HL-60/S4 treated with retinoic acid at 250 ng/mL for 4 days and 3 days (cell line): ENCODE data around the gene BID.
"Not testable (repeated sequence)": the region's sequence is repeated elsewhere in the genome, so short reads cannot be mapped to it uniquely, and the experiment has no call there.

Source experiments
- in situ Hi-C: fragments of 300-500 bp; cut with MboI; formaldehyde crosslinking; loops from 2 replicates; pipeline ENCODE4 v1.7.0; 2022; ENCODE audit warnings: low sequenced_read_pairs

The BID gene

DNA sequence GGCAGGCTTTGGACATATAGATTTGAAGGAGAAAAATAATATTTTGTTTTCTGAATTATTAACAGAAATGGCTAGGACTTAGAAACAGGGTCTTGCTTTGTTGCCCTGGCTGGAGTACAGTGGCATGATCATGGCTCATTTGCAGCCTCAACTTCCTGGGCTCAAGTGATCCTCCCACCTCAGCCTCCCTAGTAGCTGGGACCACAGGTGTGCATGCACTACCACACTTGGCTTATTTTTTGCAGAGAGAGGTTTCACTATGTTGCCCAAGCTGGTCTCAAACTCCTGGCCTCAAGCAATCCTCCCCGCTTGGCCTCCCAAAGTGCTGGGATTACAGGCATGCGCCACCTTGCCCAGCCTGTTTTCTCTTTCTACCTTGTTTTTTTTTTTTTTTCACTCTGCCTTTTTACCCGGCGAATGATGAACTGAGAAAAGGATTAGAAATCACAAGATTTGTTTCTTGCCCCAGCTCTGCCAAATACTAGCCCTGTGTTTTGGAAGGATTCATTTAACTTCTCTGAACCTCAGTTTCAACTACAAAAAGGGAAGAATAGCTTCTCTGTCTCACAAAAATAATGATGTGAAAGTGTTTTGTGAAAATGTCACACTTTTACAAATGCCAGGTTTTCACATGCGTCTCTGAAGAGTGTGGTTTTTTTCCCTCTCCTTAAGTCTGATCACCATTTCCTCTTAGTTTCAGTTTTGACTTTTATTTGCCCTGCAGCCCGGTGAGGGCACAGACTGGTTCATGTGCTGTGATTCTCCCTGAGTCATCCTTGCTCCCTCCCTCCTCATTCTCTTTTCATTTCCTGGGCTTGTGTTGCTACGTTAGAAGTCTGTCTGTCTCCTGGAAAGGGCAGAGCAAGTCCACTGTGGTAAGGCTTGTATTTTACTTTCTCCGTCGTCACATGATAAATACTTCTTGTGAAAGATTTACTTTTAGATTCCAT, 68.0 kb downstream of the BID start:
- in situ Hi-C loops = no loop called here

- in situ Hi-C loops = no loop called here
Measured at GRCh38 chr22:17705546-17705945, 68.7 kb downstream of the BID start.

DNA sequence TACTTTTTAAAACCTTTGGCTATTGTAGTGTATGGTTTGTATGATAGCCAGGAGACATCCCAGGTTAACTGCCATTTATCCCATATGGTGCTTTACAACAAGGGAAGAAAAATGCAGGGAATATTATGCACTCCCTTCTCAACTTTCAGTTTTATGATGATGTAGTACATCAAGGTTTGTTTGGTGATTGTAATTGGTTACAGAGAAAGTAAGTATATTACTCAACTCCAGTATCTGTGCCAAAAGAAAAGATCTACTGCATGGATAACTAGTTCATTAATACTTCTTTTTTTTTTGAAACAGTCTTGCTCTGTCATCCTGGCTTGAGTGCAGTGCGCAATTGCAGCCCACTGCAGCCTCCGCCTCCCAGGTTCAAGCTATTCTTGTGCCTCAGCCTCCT, 70.5 kb downstream of the BID start:
- in situ Hi-C loops = no loop called here

DNA sequence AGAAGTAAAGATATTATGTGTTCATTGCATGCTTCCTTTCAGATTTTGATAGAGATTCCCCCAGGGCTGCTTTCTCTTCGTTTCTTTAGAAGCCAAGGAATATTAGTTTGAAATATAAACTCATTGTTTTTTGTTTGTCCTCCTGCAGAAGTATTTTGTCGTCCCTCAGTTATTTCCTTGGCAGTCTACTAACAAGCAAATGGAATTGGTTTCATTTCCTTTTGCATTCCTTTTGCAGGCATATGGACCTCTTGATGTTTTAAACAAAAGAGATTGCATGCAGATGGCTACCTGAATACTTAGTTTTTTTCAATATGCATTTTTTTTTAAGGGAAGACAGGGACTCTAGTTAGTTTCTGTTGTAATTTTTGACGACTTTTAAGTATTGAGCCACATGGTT, 73.5 kb downstream of the BID start:
- in situ Hi-C loops = no loop called here

DNA sequence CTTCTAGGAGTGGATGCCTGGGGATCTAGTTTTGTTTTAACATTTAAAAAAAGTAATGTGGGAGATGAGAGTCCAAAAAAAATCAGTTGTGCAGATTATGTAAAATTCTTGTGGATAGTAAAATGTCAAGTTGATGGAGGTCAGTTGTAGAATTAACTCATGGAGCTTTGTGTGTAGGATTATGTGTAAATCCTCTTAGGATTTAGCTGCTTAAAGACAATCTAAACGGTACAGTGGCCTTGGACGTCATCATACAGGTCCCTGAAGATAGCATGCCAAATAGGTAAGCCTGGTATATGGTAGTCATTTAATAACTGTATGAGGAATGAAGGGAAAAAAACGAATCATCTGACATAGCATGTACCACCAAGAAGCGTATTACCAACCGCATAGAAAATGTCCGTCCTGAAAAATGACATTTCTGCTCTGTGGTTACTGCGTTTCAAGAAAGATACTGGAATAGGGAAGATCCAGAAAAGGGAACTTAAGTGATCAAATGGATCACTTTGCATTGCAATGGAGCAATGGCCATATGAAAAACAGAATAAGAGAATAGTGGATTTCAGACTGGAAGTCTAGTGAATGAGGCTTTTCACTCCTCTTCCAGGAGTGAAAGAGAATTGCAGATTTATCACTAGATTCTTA, 74.5 kb downstream of the BID start:
- in situ Hi-C loops = no loop called here

- in situ Hi-C loops = no loop called here
Measured at GRCh38 chr22:17698948-17699347, 75.3 kb downstream of the BID start.

DNA sequence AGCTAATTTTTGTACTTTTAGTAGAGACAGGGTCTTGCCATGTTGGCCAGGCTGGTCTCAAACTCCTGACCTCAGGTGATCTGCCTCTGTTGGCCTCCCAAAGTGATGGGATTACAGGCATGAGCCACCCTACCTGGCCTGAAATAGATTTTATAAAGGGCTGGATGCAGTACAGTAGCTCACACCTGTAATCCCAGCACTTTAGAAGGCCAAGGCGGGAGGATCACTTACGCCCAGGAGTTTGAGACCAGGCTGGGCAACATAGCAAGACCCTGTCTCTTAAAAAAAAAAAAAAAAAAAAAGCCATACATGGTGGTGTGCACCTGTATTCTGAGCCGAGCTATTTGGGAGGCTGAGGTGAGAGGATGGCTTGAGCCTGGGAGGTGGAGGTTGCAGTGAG, 76.0 kb downstream of the BID start:
- in situ Hi-C loops = not testable (repeated sequence)

- in situ Hi-C loops = not testable (repeated sequence)
Measured at GRCh38 chr22:17697196-17697595, 77.1 kb downstream of the BID start.

GRCh38 chr22:17695986-17696385, 78.3 kb downstream of the BID start:
- in situ Hi-C loops = no loop called here

- in situ Hi-C loops = no loop called here
Measured at GRCh38 chr22:17694752-17695151, 79.5 kb downstream of the BID start.

GRCh38 chr22:17694193-17694592, 80.1 kb downstream of the BID start:
- in situ Hi-C loops = no loop called here

- in situ Hi-C loops = no loop called here
Measured at GRCh38 chr22:17692841-17693240, 81.4 kb downstream of the BID start.

DNA sequence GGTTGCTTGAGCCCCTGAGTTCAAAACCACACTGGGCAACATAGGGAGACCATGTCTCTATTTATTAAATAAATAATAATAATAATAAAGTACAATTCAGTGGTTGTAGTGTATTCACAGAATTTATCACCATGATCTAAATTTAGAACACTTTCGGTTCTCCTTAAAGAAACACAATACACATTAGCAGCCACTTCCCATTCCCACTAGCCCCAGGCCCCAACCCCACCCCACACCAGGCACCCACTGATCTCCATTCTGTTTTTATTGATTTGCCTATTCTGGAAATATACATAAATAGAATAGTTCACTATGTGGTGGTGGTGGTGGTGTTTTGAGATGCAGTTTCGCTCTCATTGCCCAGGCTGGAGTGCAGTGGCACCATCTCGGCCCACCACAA, 90.0 kb downstream of the BID start:
- in situ Hi-C loops = no loop called here
